D721Med (cell line): ENCODE measurements around the gene POP7.

Source experiments
- DNase-seq: peaks from one replicate; pipeline ENCODE4 v3.0.0; 2011; ENCODE audit warnings: low spot score; ENCODE audit not compliant: insufficient read length
- FAIRE-seq: peaks from 2 replicates; lab custom pipeline; 2011; peaks lifted over from hg19 to GRCh38; lab: Jason Lieb, UNC
- CTCF ChIP-seq: IDR thresholded peaks from 2 replicates; pipeline ENCODE4 v1.5.1; 2012; ENCODE audit warnings: mild to moderate bottlenecking, control low read depth; ENCODE audit not compliant: insufficient read depth; ENCODE audit errors: missing control alignments

POP7 gene

GRCh38 chr7:100685049-100685605 is 20.8 kb upstream of the POP7 start:
- FAIRE-seq (no peak), DNase-seq (peak; percentile 12)
- TF ChIP-seq CTCF: no peak

- no peak for TF ChIP-seq CTCF
- FAIRE-seq: no peak
- peak; percentile 10 for DNase-seq
Observed at GRCh38 chr7:100685631-100686145, 20.2 kb upstream of the POP7 start.

GRCh38 chr7:100686201-100686821 is 19.6 kb upstream of the POP7 start:
- no peak for FAIRE-seq
- no peak for TF ChIP-seq CTCF
- peak; percentile 11 for DNase-seq

GRCh38 chr7:100686822-100687211 is 19.1 kb upstream of the POP7 start:
- DNase-seq (peak; percentile 1), FAIRE-seq (no peak)
- TF ChIP-seq CTCF: no peak

GRCh38 chr7:100687261-100687660 is 18.7 kb upstream of the POP7 start:
- DNase-seq (peak; percentile 1), FAIRE-seq (no peak)
- no peak for TF ChIP-seq CTCF

GRCh38 chr7:100687751-100688300 is 18.1 kb upstream of the POP7 start:
- no peak for TF ChIP-seq CTCF
- FAIRE-seq: no peak
- peak; percentile 7 for DNase-seq
